GM12878 (cell line): Measurements from ENCODE around the gene LITAF. TPM values are rescaled to one million over a fixed set of nuclear protein-coding genes. Genes with fewer than 3 reads are reported as not detected.

ENCODE experiments used
- ATAC-seq: fragments of 200-7000 bp; cut with Tn5 transposase; 3 replicates; pipeline ENCODE4 v1.9.1; 2020; ENCODE audit warnings: mild to moderate bottlenecking, moderate library complexity
- BruUV-seq: library from RNA; stranded (reverse); fragments of 400-500 nt; replicated peaks from 2 replicates; lab custom pipeline; 2021; lab: Mats Ljungman, UMichigan
- CTCF ChIA-PET: fragments of 300-600 bp; sonication (Branson Sonifier 250); formaldehyde crosslinking; extraction: SDS; loops from one replicate; lab custom pipeline; 2021; ENCODE audit warnings: inconsistent platforms; lab: Yijun Ruan, JAX
- POLR2A ChIA-PET: fragments of 350-600 bp; formaldehyde crosslinking; extraction: SDS; loops from one replicate; lab custom pipeline; 2021; ENCODE audit warnings: inconsistent platforms; lab: Charles Lee
- RAD21 ChIA-PET: fragments of 300-600 bp; sonication (Branson Sonifier 250); formaldehyde crosslinking; loops from one replicate; lab custom pipeline; 2023; ENCODE audit warnings: antibody characterized with exemption; ENCODE audit not compliant: unreplicated experiment; lab: Charles Lee
- SMC1A ChIA-PET: fragments of 300-600 bp; sonication (Branson Sonifier 250); formaldehyde crosslinking; loops from one replicate; lab custom pipeline; 2023; ENCODE audit not compliant: unreplicated experiment, uncharacterized antibody; lab: Charles Lee
- DNase-seq: peaks from one replicate; pipeline ENCODE4 v3.0.0-alpha.2; 2011; ENCODE audit warnings: low read depth, low spot score
- FAIRE-seq: peaks from 3 replicates; lab custom pipeline; 2011; peaks lifted over from hg19 to GRCh38; lab: Jason Lieb, UNC
- H2AFZ ChIP-seq: 2 replicates; pipeline ENCODE4 v1.6.0; 2011; ENCODE audit warnings: low read depth, low read length, control low read depth; ENCODE audit not compliant: control insufficient read depth
- H3K27ac ChIP-seq: 2 replicates; pipeline ENCODE4 v1.5.1; 2011; ENCODE audit warnings: control low read depth; ENCODE audit not compliant: control insufficient read depth, insufficient read depth
- H3K27me3 ChIP-seq, 2 experiments: replicated peaks in 1 of 2; 2 replicates each; pipeline versions ENCODE4 v1.6.0 to v1.6.1; 2011; ENCODE audit warnings: low read length in 1 of 2; ENCODE audit not compliant: control insufficient read depth in 2 of 2, insufficient read depth in 2 of 2
- H3K36me3 ChIP-seq, 2 experiments: 2 replicates each; pipeline ENCODE4 v1.5.1; 2011; ENCODE audit warnings: low read length in 1 of 2; ENCODE audit not compliant: control insufficient read depth in 2 of 2, insufficient read depth in 2 of 2
- H3K4me1 ChIP-seq: 2 replicates; pipeline ENCODE4 v1.6.1; 2011; ENCODE audit warnings: mild to moderate bottlenecking, low read length, moderate library complexity, mixed read lengths; ENCODE audit not compliant: control insufficient read depth, insufficient read depth
- H3K4me2 ChIP-seq: 2 replicates; pipeline ENCODE4 v1.6.0; 2011; ENCODE audit warnings: control low read depth; ENCODE audit not compliant: control insufficient read depth, insufficient read depth
- H3K4me3 ChIP-seq: fragments of 200-600 bp; sonication (generic); 2 replicates; pipeline ENCODE4 v1.5.1; 2016
- H3K79me2 ChIP-seq: 2 replicates; pipeline ENCODE4 v1.6.0; 2011; ENCODE audit warnings: low read length; ENCODE audit not compliant: control insufficient read depth, insufficient read depth
- H3K9ac ChIP-seq: 2 replicates; pipeline ENCODE4 v1.8.0; 2011; ENCODE audit warnings: low read length, control low read depth, mixed read lengths; ENCODE audit not compliant: control insufficient read depth, insufficient read depth
- H3K9me3 ChIP-seq: replicated peaks from 3 replicates; pipeline ENCODE4 v1.5.1; 2011; ENCODE audit warnings: mild to moderate bottlenecking, low read length; ENCODE audit not compliant: control insufficient read depth, insufficient read depth
- H4K20me1 ChIP-seq: 2 replicates; pipeline ENCODE4 v1.6.0; 2011; ENCODE audit not compliant: control insufficient read depth, insufficient read depth
- BHLHE40 ChIP-seq, 2 experiments: fragments of 450-650 bp in 1 of 2; IDR thresholded peaks; 2 replicates each; pipeline ENCODE4 v1.6.1; 2011 to 2017; ENCODE audit warnings: low read depth in 2 of 2, borderline replicate concordance in 1 of 2, improper control_type of control experiment in 1 of 2, low read length in 1 of 2, mild to moderate bottlenecking in 1 of 2
- CBX3 ChIP-seq: fragments of 200-600 bp; sonication (generic); IDR thresholded peaks from 2 replicates; pipeline ENCODE4 v1.6.1; 2016; ENCODE audit warnings: low read depth, borderline replicate concordance
- CREB1 ChIP-seq: IDR thresholded peaks from 2 replicates; pipeline ENCODE4 v1.6.1; 2012; ENCODE audit warnings: low read depth, mild to moderate bottlenecking, inconsistent platforms
- EED ChIP-seq: sonication (generic); IDR thresholded peaks from 2 replicates; pipeline ENCODE4 v1.6.1; 2016; ENCODE audit warnings: antibody characterized with exemption, low read depth
- FOXK2 ChIP-seq: fragments of 450-650 bp; IDR thresholded peaks from 2 replicates; pipeline ENCODE4 v1.6.1; 2017; ENCODE audit warnings: mild to moderate bottlenecking, moderate library complexity
- NR2C2 ChIP-seq: IDR thresholded peaks from 2 replicates; pipeline ENCODE4 v1.6.1; 2011; ENCODE audit warnings: borderline replicate concordance, low read depth; ENCODE audit not compliant: control insufficient read depth, insufficient read length
- NRF1 ChIP-seq: conservative IDR thresholded peaks from 2 replicates; pipeline ENCODE4 v1.6.1; 2011; ENCODE audit warnings: mild to moderate bottlenecking, low read depth, low read length, improper control_type of control experiment
- RUNX3 ChIP-seq: IDR thresholded peaks from 2 replicates; pipeline ENCODE4 v1.6.1; 2012; ENCODE audit warnings: low read length, inconsistent platforms
- STAT1 ChIP-seq: fragments of 450-650 bp; conservative IDR thresholded peaks from 2 replicates; pipeline ENCODE4 v1.6.1; 2014; ENCODE audit warnings: antibody characterized with exemption, mild to moderate bottlenecking
- TARDBP ChIP-seq: IDR thresholded peaks from 2 replicates; pipeline ENCODE4 v1.6.1; 2016; ENCODE audit warnings: borderline replicate concordance
- TCF12 ChIP-seq: IDR thresholded peaks from 2 replicates; pipeline ENCODE4 v1.6.1; 2011; ENCODE audit warnings: low read depth, mild to moderate bottlenecking, low read length
- TCF7 ChIP-seq: IDR thresholded peaks from 2 replicates; pipeline ENCODE4 v1.6.1; 2014; ENCODE audit warnings: antibody characterized with exemption, borderline replicate concordance
- WGBS: methylation state at CpG from one replicate; pipeline ENCODE4 v1.1.6; 2016; ENCODE audit warnings: low lambda C conversion rate; ENCODE audit not compliant: insufficient replicate concordance, insufficient coverage; ENCODE audit errors: missing lambda C conversion rate; 5-methylcytosine and 5-hydroxymethylcytosine counted together
- in situ Hi-C: fragments of 300-500 bp; cut with MboI; formaldehyde crosslinking; loops from 9 replicates; pipeline ENCODE4 v1.14.3; 2018; ENCODE audit warnings: mixed read lengths
- intact Hi-C: fragments of 100-400 bp; cut with micrococcal nuclease; formaldehyde crosslinking; loops from one replicate; pipeline ENCODE4 v1.14.2; 2022; ENCODE audit not compliant: unreplicated experiment
- polyA plus RNA-seq, 11 experiments: library from polyadenylated mRNA; depleted of rRNA in 4 of 11; unstranded in 6 of 11; stranded (reverse) in 5 of 11; fragments of >200 nt; fragmentation: Nextera tagmentation in 4 of 11; fragmentation: Illumina TruSeq in 1 of 11; extraction: Ambion mirVana in 4 of 11; extraction: Trizol in 1 of 11; gene quantifications; 1 replicate in 1 of 11; 2 replicates in 10 of 11; pipeline versions ENCODE4 v1.2.1 to v1.2.3, GENCODE V29; 2011 to 2016; ENCODE audit warnings: inconsistent platforms in 2 of 11, missing spikeins in 2 of 11, low read depth in 1 of 11
- total RNA-seq, 4 experiments: library from RNA; depleted of rRNA in 3 of 4; stranded (reverse); fragments of >200 nt in 3 of 4; fragmentation: Illumina TruSeq in 1 of 4; extraction: Trizol in 1 of 4; gene quantifications; 2 replicates each; pipeline versions ENCODE4 v1.2.1 to v1.2.3, GENCODE V29; 2013 to 2021

LITAF gene
- total and polyA plus RNA-seq, 10 of the 15 experiments (the other 5 are each of a cell fraction or from before 2014, with no cell fraction given), result 99.2 to 211 (median 147) TPM

GRCh38 chr16:11630046-11630767 is 43.5 kb upstream of the LITAF start (continued):
- no peak for TF ChIP-seq CREB1
- TF ChIP-seq CBX3, result no peak
- no peak for TF ChIP-seq FOXK2
- no peak for TF ChIP-seq RUNX3

DNA sequence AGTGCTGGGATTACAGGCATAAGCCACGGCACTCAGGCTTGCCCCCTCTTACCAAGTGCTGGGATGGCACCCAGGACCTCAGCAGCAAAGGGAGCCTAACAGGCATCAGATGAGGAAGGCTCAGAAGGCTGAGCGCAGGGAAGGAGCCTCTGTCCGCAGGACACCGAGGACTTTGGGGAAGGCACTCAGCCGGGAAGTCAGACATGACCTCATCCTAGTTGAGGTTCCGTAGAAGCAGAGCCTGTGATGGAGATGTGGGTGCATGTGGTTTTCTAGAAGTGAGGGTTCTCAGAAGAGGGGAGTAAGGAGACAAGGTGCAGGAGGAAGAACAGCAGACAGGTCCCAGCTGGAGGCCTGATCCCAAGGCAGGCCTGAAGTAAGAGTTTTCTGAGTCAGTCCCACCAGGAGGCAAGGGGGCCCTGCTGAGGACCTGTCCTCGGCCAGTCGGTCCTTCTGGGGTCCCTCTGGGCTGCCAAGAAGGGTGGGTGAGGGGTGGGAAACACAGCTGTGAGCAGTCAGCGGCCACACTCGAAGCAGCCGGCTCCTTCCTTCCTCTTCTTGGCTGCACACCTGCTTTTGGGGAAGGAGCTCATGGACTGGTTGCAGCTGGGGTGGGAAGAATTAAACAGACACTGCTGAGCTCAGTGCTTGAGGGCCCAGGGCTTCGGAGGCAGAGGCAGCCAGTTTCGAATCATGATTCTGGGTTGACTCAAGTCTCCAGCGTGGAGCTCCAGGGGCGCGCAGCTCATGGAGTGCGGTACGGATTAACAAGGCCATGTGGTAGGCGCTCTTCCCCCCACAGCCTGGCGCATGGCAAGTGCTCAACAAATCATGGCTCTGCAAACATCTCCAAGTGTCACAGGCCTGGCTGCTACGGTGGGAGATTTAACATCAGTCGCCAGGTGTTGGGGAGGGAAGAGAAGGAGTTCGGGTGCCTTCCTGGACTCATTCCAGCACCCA is 42.6 kb upstream of the LITAF start:
- RAD21 ChIA-PET, result interaction anchor here (2.2 kb wide), 1 partner anchor 98 kb away, joined by 7 read pairs; no protein-coding TSS in a partner anchor

More for the DNA sequence above, 42.6 kb upstream of the LITAF start:
- SMC1A ChIA-PET, result interaction anchor here (0.5 kb wide), 1 partner anchor 156 kb away, joined by 3 read pairs; no protein-coding TSS in a partner anchor
- 53% methylated on average over 23 of the region's 23 CpGs for WGBS
- H3K79me2 ChIP-seq, result no peaks in the 10 kb centered on the region
- no TSS peak for BruUV-seq
- DNase-seq (no peak), FAIRE-seq (peak; percentile 35), ATAC-seq (peak; percentile 38)
- peaks cover 8% of the 10 kb centered on the region for H3K4me1 ChIP-seq
- no peaks in the 10 kb centered on the region; the same call in 2 of the 3 replicates for H3K9me3 ChIP-seq
- no peak overlapping the region for H3K9ac ChIP-seq
- no peak overlapping the region for H3K27ac ChIP-seq
- no peak overlapping the region for H3K4me2 ChIP-seq
- CTCF ChIA-PET, result interaction anchor here (0.9 to 4.3 kb wide), 4 partner anchors 12 to 223 kb away, joined by 3 to 31 read pairs (median 4); no protein-coding TSS in a partner anchor
- in situ Hi-C loops (no loop called here), intact Hi-C loops (no loop called here)
- no peaks in the 10 kb centered on the region for H3K36me3 ChIP-seq
- TF ChIP-seq TCF12 (peak; percentile 69; the same call in 1 of the 2 replicates), RUNX3 (peak; percentile 68), BHLHE40 (IDR thresholded peaks at IDR 0.05; ENCODE audit: borderline replicate concordance in 1 of 2, low read depth in 2 of 2, low read length in 1 of 2) (no peak), NR2C2 (no peak), EED (peak; percentile 39; the same call in 1 of the 2 replicates), STAT1 (no peak), TARDBP (no peak), CREB1 (peak; percentile 31; the same call in 1 of the 2 replicates), TCF7 (no peak), NRF1 (no peak)
- TF ChIP-seq, all 136 proteins: peak for 4
- Histone ChIP-seq H3K4me3 (no peak overlapping the region), H3K27me3 (no peaks in the 10 kb centered on the region), H4K20me1 (no peaks in the 10 kb centered on the region), H2AFZ (no peak overlapping the region; the same call in 1 of the 2 replicates)
- POLR2A ChIA-PET, result no interaction called here
